HG03060 (cell line): ENCODE measurements around the gene DRAXIN.

Source experiments
- ATAC-seq: cut with Tn5 transposase; IDR thresholded peaks from one replicate; pipeline ENCODE4 v1.9.1; 2021; ENCODE audit warnings: low read depth, moderate number of reproducible peaks; ENCODE audit not compliant: unreplicated experiment

Gene DRAXIN

DNA sequence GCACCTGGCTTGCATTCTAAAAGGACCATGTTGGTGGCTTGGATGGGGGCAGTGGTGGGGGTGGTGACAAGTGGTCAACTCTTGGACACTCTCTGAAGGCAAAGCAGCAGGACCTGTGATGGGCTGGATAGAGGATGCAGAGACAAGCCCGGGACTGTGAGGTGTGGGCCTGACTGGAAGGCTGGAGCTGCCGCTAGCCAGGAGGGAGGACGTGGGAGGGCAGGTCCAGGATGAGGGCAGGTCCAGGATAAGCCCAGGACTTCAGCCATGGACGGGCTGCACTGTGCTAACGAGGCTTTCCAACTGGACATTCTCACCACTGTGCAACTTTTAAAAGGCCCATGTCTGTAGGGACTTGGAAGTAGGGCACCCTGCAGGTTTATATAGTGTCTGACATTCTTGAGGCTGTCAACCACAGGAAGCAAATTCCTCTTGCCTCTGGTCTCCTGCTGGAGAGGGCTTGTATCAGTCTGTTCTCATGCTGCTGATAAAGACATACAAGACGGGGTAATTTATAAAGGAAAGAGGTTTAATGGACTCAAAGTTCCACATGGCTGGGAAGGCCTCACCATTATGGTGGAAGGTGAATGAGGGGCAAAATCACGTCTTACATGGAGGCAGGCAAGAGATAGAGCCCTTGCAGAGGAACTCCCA, 62.2 kb downstream of the DRAXIN start:
- ATAC-seq = no peak

GRCh38 chr1:11757047-11757446, 65.5 kb downstream of the DRAXIN start:
- no peak for ATAC-seq

DNA sequence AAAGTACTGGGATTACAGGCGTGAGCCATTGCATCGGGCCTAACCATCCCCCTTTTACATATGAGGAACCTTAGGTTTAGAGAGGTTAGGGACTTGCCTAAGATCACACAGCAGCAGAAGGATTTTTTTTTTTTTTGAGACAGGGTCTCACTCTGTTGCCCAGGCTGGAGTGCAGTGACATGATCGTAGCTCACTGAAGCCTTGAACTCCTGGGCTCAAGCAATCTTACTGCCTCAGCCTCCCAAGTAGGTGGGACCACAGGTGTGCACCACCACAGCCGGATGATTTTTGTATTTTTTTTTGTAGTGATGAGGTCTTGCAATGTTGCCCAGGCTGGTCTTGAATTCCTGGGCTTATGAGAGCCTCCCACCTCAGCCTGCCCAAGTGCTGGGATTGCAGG, 68.3 kb downstream of the DRAXIN start:
- ATAC-seq = no peak

- no peak for ATAC-seq
Measured at GRCh38 chr1:11761285-11761684, 69.8 kb downstream of the DRAXIN start.

GRCh38 chr1:11761988-11762406, 70.5 kb downstream of the DRAXIN start, which contains the start of gene C1orf167:
TSS of gene C1orf167 (plus strand) at chr1:11762193. CDS start at chr1:11764401, 2,208 bp downstream.
- no peak for ATAC-seq

DNA sequence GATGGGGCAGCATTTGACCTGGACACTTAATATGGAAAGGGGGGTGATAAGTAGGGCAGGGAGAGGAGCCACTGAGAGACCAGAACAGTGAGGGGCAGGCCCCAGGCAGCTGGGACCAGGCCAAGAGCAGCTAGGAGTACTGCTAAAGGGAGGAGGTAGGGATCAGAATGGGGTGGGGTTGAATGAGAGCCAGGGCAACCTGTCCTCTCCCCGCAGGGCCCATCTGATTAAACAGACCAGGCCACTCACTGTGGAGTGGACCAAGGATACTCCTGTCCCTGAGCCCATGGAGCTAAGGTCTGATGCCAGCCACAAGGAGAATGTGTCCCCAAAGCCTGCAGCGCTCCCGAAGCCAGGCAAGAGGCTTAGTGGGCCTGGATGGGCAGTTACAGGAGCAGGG, 72.6 kb downstream of the DRAXIN start:
- no peak for ATAC-seq

GRCh38 chr1:11764519-11764918, 73.0 kb downstream of the DRAXIN start:
- ATAC-seq = no peak

DNA sequence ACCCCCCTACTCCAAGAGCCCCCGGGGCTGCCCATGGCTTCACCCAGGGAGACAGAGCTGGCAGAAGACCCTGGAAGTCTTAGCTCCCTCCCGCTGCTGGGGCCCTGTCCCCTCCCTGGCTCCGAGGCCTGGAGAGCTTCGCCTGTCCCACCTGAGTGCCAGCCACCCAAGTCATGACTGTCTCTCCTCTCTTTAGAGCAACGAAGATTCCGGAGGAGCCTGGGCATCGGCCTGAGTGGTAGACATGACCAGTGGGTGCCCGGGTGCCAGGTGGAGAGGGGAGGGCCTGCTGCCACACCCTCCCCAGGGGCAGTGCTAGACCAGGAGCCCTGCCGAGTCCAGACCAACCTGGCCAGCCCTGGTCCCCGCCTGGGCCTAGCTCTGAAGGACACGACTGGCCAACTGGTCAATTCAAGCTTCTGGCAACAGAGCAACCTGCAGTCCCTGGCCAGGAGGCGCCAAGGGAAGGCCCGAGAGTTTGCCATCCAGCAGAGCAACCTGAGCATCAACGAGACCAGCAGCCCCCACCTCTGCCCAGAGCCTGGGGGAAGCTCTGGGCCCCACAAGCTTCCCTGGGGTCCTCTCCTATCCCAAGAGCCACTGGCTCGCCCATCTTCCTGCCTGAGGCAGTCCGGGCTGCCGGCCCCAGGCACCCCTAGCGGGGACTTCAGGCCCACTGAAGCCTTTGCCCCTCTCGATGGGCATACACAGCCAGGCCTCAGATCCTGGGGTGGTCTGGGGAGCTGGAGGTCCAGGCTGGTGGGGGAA, 74.3 kb downstream of the DRAXIN start:
- ATAC-seq = no peak

- ATAC-seq = no peak
Measured at GRCh38 chr1:11766429-11766776, 74.9 kb downstream of the DRAXIN start.

DNA sequence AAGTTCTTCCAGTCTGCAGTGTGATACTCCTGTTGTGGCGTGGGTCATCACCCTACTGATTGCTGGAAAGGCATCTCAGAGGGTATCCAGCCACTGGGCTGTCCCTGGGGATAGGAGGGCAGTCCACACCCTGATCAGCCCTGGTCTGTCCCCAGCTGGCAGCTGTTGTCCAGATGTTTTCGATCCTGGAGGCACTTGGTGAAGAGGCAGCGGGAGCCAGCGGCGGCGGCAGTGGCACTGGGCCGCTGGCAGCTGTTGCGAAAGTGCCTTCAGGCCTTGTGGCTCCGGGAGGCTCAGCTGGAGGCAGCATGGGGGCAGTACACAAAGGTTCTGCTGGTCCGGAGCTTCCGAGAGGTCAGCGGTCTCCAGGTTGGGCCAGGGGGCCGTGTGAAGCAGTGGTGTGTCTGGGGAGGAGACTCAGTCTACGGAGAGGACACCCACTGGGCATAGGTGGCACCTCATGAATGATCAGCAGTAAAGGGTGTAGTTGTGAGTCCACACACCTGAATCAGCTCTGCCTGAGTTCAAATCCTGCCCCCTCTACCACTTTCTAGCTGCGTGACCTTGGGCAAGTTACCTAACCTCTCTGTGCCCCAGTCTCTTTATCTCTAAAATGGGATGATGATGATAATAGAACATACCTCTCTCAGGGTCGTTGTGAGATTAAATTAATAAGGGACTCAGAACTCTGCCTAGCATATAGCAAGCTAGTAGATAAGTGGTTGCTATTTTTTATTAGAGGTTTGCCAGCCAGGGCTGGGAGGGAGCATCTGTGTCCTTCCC, 76.6 kb downstream of the DRAXIN start:
- ATAC-seq = no peak

GRCh38 chr1:11768821-11769220, 77.3 kb downstream of the DRAXIN start:
- ATAC-seq = no peak

DNA sequence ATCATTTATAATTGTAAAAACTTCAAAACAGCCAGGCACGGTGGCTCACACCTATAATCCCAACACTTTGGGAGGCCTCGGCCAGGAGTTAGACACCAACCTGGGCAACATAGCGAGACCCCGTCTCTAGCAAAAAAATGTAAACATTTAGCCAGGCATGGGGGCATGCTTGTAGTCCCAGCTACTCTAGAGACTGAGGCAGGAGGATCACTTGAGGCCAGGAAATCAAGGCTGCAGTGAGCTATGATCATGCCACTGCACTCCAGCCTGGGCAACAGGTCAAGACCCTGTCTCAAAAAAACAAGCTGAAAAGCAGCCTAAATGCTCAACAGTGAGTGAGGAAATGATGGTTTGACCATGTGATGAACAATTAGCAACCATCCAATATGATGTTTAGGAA, 77.8 kb downstream of the DRAXIN start:
- no peak for ATAC-seq

- no peak for ATAC-seq
Measured at GRCh38 chr1:11770011-11770410, 78.5 kb downstream of the DRAXIN start.

DNA sequence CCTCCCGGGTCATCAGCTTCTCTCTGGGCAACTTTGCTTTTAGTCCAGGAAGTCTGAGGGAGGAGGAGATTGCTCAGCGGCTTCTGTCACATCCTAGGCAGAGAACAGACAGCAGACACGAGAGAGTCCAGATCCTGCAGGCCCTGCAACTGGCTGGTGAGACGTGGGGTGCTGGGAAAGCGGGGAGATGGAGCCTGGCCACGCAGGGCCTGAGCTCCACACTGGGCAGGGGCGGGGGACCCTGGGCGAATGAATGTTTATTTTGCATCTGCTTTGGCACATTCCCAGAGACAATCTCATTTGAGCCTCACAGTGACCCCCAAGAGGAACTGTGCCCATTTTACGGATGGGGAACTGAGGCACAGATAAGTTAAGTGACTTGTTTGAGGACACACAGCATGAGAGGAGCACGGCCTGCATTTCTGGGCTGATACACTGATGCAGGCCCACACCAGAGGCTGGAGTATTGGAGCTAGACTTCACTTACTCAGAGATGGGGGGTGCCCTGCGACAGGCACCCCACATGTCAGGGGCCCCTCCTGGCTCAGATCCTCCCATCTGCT, 80.1 kb downstream of the DRAXIN start:
- no peak for ATAC-seq

DNA sequence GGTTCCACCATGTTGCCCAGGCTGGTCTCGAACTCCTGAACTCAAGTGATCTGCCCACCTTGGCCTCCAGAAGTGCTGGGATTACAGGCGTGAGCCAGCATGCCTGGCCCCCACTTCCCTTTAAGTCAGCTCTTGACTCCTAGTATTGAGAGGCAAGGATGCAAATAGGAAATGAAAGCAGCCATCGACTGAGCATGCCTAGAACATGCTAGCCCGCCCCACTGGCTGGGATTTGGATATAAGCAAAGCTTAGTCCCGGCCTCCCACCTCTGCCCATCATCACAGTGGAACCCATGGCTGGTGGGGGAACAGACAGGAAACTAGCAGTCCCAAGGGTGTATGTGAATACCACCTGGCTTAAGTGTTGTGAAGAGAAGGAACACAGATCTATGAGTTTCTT, 80.9 kb downstream of the DRAXIN start:
- ATAC-seq = no peak

DNA sequence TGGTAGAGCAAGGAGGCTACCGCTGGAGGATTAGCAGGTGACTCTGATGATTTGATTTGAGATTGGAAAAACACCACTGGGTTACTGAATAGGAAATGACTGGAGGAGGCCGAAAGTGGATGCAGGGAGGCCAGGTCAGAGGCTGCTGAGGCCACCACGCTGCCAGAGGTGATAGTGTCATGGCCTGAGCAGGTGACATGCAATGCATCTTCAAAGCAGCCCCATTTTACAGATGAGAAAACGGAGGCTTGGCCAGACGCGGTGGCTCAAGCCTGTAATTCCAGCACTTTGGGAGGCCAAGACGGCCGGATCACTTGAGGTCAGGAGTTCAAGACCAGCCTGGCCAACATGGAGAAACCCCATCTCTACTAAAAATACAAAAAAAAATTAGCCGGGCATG, 83.2 kb downstream of the DRAXIN start:
- no peak for ATAC-seq
